Measurements from ENCODE around the gene ADA. TPM values are rescaled to one million over a fixed set of nuclear protein-coding genes. Genes with fewer than 3 reads are reported as not detected.

The ADA gene
- total RNA-seq, 1 experiment from 2014 or later, result 28.2 TPM

DNA sequence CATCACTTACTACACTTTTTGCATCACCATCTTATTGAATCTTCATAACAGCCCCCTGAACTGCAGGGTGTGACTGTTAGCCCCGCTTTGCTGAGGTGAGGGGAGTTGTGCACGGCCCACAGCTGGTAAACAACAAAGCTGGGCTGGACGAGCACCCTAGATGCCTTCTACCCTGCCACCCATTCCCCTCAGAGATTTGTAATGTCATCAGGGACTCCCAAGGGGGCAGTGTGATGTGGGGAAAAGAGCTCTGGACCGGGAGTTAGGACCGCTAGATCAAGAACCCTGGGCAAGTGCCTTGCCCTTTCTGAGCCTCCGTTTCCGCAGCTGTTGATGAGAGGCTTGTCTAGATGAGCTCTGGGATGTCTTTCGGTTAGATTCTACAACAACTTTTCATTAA lies 48.2 kb downstream of the ADA start:
- no peaks in the 10 kb centered on the region for H3K9me3 ChIP-seq (ENCODE audit: insufficient read depth, low read depth)
- no peak overlapping the region for H3K4me3 ChIP-seq
- no peaks in the 10 kb centered on the region for H3K79me2 ChIP-seq (ENCODE audit: low read depth)
- H3K36me3 ChIP-seq (ENCODE audit: low read depth), result no peaks in the 10 kb centered on the region
- ChIA-PET POLR2A (ENCODE audit: unreplicated experiment) (no interaction called here), CTCF (interaction anchor here (0.7 kb wide), 2 partner anchors 28 to 274 kb away, joined by 3 to 5 read pairs; no protein-coding TSS in a partner anchor)
- no peak overlapping the region for H3K27ac ChIP-seq
- H3K4me2 ChIP-seq, result no peak overlapping the region
- DNase-seq, result no peak
- BruUV-seq (replicated peaks), result no TSS peak
- H3K27me3 ChIP-seq (ENCODE audit: insufficient read depth, low read depth), result no peaks in the 10 kb centered on the region
- H2AFZ ChIP-seq, result no peak overlapping the region
- 0 out of 2 replicates have a peak, but pooled peaks cover 3% of the 10 kb centered on the region for H3F3A ChIP-seq (ENCODE audit: insufficient read depth, low read depth)
- no peaks in the 10 kb centered on the region for H4K20me1 ChIP-seq (ENCODE audit: insufficient read depth)
- H3K9me2 ChIP-seq (ENCODE audit: insufficient read depth), result no peaks in the 10 kb centered on the region
- no peak for TF ChIP-seq EZH2 (IDR thresholded peaks at IDR 0.05; ENCODE audit: low read depth)
- TF ChIP-seq, protein P1, sequence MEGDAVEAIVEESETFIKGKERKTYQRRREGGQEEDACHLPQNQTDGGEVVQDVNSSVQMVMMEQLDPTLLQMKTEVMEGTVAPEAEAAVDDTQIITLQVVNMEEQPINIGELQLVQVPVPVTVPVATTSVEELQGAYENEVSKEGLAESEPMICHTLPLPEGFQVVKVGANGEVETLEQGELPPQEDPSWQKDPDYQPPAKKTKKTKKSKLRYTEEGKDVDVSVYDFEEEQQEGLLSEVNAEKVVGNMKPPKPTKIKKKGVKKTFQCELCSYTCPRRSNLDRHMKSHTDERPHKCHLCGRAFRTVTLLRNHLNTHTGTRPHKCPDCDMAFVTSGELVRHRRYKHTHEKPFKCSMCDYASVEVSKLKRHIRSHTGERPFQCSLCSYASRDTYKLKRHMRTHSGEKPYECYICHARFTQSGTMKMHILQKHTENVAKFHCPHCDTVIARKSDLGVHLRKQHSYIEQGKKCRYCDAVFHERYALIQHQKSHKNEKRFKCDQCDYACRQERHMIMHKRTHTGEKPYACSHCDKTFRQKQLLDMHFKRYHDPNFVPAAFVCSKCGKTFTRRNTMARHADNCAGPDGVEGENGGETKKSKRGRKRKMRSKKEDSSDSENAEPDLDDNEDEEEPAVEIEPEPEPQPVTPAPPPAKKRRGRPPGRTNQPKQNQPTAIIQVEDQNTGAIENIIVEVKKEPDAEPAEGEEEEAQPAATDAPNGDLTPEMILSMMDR (conservative IDR thresholded peaks at IDR 0.05), result no peak; the same call in 1 of the 2 replicates
- intact Hi-C loops (cut with micrococcal nuclease; ENCODE audit: unreplicated experiment), result no loop called here
- H3K4me1 ChIP-seq (replicated peaks; ENCODE audit: insufficient read depth), result no peaks in the 10 kb centered on the region

DNA sequence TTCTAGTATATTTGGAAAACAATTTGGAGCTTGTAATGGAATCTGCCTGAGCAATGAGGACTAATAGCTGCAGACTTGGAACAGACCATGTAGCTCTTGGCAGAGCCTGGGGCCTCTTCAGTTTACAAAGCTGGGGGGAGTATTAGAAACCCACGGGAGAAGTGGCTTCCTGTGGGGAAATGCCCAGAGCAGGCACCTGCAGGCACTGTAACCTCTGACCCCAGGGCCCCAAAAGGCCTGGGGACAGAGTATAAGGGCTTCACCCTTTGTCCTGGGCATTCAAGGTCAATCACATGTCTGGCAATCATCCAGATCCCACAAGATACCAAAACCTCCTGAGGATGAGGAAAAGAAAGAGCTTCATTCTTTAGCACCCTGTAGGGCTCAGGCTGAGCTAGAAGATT lies 49.7 kb downstream of the ADA start:
- H3K9me2 ChIP-seq (ENCODE audit: insufficient read depth), result no peaks in the 10 kb centered on the region
- H3K27ac ChIP-seq, result no peak overlapping the region
- TF ChIP-seq, protein P1 (conservative IDR thresholded peaks at IDR 0.05), result no peak
- TF ChIP-seq EZH2 (IDR thresholded peaks at IDR 0.05; ENCODE audit: low read depth), result no peak
- H3F3A ChIP-seq (ENCODE audit: insufficient read depth, low read depth), result 0 out of 2 replicates have a peak, but pooled peaks cover 3% of the 10 kb centered on the region
- no peak overlapping the region for H3K4me3 ChIP-seq
- ChIA-PET POLR2A (ENCODE audit: unreplicated experiment) (interaction anchor here (0.6 kb wide), 2 partner anchors 145 to 1280 kb away, joined by 5 to 6 read pairs; no protein-coding TSS in a partner anchor), CTCF (no interaction called here)
- no peaks in the 10 kb centered on the region for H3K4me1 ChIP-seq (replicated peaks; ENCODE audit: insufficient read depth)
- H2AFZ ChIP-seq, result no peak overlapping the region
- no peaks in the 10 kb centered on the region for H4K20me1 ChIP-seq (ENCODE audit: insufficient read depth)
- no peak overlapping the region for H3K4me2 ChIP-seq
- H3K79me2 ChIP-seq (ENCODE audit: low read depth), result no peaks in the 10 kb centered on the region
- no peaks in the 10 kb centered on the region for H3K27me3 ChIP-seq (ENCODE audit: insufficient read depth, low read depth)
- no peaks in the 10 kb centered on the region for H3K36me3 ChIP-seq (ENCODE audit: low read depth)
- no TSS peak for BruUV-seq (replicated peaks)
- no peak for DNase-seq
- intact Hi-C loops (cut with micrococcal nuclease; ENCODE audit: unreplicated experiment), result no loop called here
- no peaks in the 10 kb centered on the region for H3K9me3 ChIP-seq (ENCODE audit: insufficient read depth, low read depth)

GRCh38 chr20:44601236-44601671 lies 50.2 kb downstream of the ADA start:
- DNase-seq, result no peak
- Histone ChIP-seq H3K79me2 (ENCODE audit: low read depth) (no peaks in the 10 kb centered on the region), H3K9me3 (ENCODE audit: insufficient read depth, low read depth) (no peaks in the 10 kb centered on the region), H3K4me2 (no peak overlapping the region), H3K27ac (no peak overlapping the region), H3K27me3 (ENCODE audit: insufficient read depth, low read depth) (no peaks in the 10 kb centered on the region), H3F3A (ENCODE audit: insufficient read depth, low read depth) (0 out of 2 replicates have a peak, but pooled peaks cover 3% of the 10 kb centered on the region), H3K9me2 (ENCODE audit: insufficient read depth) (no peaks in the 10 kb centered on the region), H2AFZ (no peak overlapping the region), H3K4me3 (no peak overlapping the region), H3K36me3 (ENCODE audit: low read depth) (no peaks in the 10 kb centered on the region), H3K4me1 (replicated peaks; ENCODE audit: insufficient read depth) (peaks cover 2% of the 10 kb centered on the region; the same call in 1 of the 2 replicates), H4K20me1 (ENCODE audit: insufficient read depth) (no peaks in the 10 kb centered on the region)
- intact Hi-C loops (cut with micrococcal nuclease; ENCODE audit: unreplicated experiment), result no loop called here
- TF ChIP-seq, protein P1 (conservative IDR thresholded peaks at IDR 0.05), result no peak
- no peak for TF ChIP-seq EZH2 (IDR thresholded peaks at IDR 0.05; ENCODE audit: low read depth)
- no TSS peak for BruUV-seq (replicated peaks)
- ChIA-PET POLR2A (ENCODE audit: unreplicated experiment) (no interaction called here), CTCF (no interaction called here)

Measured in PC-9 (cell line).